C4-2B (cell line): ENCODE results near the gene RIPOR2.

Source experiments
- H3K27ac ChIP-seq: fragments of 450-650 bp; 2 replicates; pipeline ENCODE4 v1.5.1; 2017
- ZFX ChIP-seq: fragments of 450-650 bp; IDR thresholded peaks from 2 replicates; pipeline ENCODE4 v1.6.1; 2017
- TF ChIP-seq, protein P1 (sequence below): fragments of 450-650 bp; conservative IDR thresholded peaks from 2 replicates; pipeline ENCODE4 v1.5.1; 2017; ENCODE audit warnings: mild to moderate bottlenecking

RIPOR2 gene, protein sequence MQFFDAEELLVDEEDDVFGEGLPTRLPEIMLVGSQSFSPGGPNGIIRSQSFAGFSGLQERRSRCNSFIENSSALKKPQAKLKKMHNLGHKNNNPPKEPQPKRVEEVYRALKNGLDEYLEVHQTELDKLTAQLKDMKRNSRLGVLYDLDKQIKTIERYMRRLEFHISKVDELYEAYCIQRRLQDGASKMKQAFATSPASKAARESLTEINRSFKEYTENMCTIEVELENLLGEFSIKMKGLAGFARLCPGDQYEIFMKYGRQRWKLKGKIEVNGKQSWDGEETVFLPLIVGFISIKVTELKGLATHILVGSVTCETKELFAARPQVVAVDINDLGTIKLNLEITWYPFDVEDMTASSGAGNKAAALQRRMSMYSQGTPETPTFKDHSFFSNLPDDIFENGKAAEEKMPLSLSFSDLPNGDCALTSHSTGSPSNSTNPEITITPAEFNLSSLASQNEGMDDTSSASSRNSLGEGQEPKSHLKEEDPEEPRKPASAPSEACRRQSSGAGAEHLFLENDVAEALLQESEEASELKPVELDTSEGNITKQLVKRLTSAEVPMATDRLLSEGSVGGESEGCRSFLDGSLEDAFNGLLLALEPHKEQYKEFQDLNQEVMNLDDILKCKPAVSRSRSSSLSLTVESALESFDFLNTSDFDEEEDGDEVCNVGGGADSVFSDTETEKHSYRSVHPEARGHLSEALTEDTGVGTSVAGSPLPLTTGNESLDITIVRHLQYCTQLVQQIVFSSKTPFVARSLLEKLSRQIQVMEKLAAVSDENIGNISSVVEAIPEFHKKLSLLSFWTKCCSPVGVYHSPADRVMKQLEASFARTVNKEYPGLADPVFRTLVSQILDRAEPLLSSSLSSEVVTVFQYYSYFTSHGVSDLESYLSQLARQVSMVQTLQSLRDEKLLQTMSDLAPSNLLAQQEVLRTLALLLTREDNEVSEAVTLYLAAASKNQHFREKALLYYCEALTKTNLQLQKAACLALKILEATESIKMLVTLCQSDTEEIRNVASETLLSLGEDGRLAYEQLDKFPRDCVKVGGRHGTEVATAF

DNA sequence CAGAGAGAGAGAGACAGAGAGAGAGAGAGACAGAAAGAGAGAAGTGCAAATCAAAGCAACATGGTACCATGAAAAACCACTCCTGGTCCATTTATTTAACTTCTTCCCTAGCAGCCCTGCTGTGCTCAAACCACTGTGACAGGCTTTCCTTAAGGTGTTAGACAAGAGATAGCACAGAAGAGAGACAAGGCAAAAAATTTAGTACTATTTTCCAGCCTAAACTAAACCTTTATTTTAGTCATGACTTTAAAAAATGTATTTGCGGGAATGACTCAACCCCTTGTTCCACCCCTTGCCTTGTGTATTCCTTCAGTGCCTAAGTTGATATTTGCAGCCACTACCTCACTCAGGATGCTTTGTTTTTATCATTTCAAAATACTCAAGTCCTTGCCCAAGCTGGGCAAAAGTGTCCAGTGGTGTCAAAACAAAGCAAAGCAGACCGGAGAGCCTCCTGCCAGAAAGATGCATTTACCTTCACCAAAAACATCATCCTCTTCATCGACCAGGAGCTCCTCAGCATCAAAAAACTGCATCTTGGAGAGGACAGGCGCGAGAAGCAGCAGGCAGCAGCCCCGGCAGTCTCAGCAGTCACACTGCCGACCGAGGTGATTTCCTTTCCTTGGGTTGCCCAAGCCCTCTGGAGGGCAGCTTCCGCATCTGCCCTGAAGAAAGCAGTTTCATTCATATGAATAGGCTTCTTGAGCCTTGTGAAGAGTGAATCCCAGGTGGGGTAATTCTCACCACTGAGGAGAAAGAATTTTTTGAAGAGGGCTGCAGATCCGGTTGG, at the start of gene RIPOR2:
TSS of gene RIPOR2 (minus strand) at position 595 of the 787 bp plus-strand sequence. CDS start at position 533, 62 bp downstream.
- TF ChIP-seq, protein P1, sequence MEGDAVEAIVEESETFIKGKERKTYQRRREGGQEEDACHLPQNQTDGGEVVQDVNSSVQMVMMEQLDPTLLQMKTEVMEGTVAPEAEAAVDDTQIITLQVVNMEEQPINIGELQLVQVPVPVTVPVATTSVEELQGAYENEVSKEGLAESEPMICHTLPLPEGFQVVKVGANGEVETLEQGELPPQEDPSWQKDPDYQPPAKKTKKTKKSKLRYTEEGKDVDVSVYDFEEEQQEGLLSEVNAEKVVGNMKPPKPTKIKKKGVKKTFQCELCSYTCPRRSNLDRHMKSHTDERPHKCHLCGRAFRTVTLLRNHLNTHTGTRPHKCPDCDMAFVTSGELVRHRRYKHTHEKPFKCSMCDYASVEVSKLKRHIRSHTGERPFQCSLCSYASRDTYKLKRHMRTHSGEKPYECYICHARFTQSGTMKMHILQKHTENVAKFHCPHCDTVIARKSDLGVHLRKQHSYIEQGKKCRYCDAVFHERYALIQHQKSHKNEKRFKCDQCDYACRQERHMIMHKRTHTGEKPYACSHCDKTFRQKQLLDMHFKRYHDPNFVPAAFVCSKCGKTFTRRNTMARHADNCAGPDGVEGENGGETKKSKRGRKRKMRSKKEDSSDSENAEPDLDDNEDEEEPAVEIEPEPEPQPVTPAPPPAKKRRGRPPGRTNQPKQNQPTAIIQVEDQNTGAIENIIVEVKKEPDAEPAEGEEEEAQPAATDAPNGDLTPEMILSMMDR, result no peak
- TF ChIP-seq ZFX, result no peak
- no peak within 1 kb of the TSS for H3K27ac ChIP-seq

DNA sequence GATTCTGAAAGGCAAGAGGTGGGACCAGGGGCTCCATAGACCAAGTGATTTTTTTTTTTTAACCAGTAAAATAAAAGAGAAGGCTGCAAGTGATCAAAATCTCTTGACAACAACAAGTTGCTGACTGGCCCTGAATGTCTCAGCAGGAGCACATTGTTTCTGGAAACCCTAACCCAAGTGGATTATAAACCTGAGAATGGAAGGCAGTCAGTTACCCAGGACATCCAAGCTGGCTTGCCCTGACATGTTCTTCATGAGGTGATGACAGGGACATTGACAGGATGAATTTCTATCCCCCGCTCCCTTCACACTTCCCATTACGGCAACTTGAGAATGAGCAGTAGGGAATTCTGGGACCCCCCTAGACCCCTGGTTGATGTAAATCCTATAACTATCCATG, 49.6 kb upstream of the RIPOR2 start:
- no peak overlapping the region for H3K27ac ChIP-seq

DNA sequence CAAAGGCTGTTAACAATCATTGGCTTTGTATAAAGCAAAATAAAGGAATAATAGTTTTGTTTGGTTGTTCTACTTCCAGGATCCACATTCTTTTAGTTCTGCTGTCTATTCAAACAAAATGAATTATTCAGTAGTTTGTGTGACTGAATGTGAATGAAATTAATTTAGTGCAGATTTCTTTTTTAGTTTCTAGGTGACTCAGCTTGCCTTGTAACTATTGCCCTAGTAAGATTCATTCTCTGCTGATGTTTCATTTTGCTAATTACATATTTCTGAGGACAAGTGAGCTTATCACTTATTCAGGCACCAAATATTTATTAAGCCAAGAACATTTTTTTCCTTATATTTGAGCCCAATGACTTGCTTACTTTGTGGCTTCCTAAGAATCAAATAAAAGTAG, 46.5 kb upstream of the RIPOR2 start:
- no peak overlapping the region for H3K27ac ChIP-seq
- TF ChIP-seq, protein P1, result no peak
- TF ChIP-seq ZFX, result no peak

More for the DNA sequence above, 49.6 kb upstream of the RIPOR2 start:
- TF ChIP-seq, protein P1, result no peak
- TF ChIP-seq ZFX, result no peak

DNA sequence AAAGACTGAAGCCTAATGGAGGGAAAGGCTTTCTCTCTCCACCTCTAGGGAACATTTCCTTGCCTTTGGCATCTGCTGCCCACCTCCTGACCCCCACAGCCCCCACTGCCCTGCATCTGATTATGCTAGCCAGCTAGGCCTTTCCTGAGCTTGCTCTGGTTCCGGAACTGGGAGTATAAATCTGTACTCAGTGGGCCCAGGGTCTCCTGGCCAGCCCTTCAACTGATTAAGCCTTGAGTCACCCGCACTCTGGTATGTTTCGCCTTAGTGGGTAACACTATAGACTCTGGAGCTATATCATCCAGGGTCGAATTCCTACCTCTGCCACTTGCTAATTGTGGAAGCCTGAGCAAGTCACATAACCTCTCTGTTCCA, 45.6 kb upstream of the RIPOR2 start:
- no peak overlapping the region for H3K27ac ChIP-seq
- TF ChIP-seq ZFX, result no peak
- TF ChIP-seq, protein P1, result no peak

DNA sequence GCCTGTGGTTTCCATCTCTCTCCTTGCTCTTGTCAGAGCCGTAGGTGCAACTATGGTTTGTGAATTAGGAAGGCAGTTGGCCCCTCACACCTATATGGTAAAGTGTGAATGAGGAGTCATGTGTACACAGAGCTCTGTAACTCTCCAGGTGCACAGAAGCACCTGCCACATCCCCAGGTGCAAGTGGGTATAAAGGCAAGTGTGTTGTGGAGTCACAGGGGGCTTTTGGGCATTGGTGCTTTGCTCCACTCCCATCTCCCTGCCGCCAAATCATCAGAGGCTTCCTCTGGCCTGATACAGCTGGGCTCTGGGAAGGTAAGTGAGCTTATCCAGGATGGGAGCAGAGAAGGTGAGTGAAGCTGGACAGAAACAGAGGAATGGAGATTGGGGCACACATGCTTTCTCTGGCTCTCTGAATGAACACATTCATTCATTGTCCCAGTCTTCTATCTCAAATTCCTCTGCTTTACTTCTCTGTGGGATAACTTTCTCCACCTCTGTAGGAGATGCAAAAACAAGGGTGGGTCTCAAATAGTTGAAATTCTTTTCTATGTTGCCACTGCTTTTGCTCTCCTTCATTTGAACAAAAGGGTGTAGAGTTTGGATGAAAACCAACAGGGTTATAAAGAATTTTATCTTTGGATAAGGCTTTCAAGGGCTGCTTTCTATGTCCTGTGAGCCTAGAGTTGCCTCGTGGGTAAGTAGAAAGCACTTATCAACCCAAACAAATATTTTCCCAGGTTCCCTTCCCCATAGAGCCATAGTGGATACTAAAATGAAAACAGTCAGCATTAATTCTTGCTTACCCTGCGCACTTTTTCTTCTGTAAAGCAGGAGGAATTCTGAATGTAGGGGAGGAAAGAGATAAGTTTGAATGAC, 45.0 kb upstream of the RIPOR2 start:
- H3K27ac ChIP-seq, result no peak overlapping the region
- TF ChIP-seq, protein P1, result no peak
- TF ChIP-seq ZFX, result no peak

DNA sequence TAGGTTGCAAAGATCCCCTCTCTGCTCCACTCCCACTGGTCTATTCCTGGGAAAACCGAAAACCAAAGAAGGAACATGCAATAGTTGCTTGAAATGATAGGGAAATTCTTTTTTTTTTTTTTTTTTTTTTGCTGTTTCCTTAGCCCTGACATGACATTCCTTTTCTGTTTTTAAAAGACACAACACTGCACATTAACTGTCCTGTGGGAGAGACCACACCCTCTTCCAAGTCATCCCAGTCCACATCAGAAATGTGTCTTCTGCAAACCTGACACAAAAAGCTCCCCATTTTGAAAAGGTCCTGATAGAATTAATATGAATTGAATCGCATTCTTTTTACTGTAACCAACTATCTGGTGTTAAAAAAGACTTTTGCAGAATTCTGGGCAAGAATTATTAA, 43.4 kb upstream of the RIPOR2 start:
- H3K27ac ChIP-seq, result no peak overlapping the region
- TF ChIP-seq ZFX, result no peak
- TF ChIP-seq, protein P1, result no peak
